WI38 (cell line): ENCODE data around the gene KCNQ2.

Experiments
- H3K4me3 ChIP-seq: 2 replicates; pipeline ENCODE4 v1.5.1; 2011; ENCODE audit warnings: low read depth, mild to moderate bottlenecking, control low read depth, low read length
- CTCF ChIP-seq: IDR thresholded peaks from 2 replicates; pipeline ENCODE4 v1.5.1; 2012; ENCODE audit warnings: low read depth, mild to moderate bottlenecking, control low read depth, low read length

KCNQ2 gene

GRCh38 chr20:63416631-63417030 lies 55.8 kb downstream of the KCNQ2 start:
- no peak for TF ChIP-seq CTCF
- H3K4me3 ChIP-seq = no peak overlapping the region

GRCh38 chr20:63415647-63416391 lies 56.6 kb downstream of the KCNQ2 start:
- TF ChIP-seq CTCF = no peak

GRCh38 chr20:63414720-63415430 lies 57.6 kb downstream of the KCNQ2 start:
- no peak overlapping the region for H3K4me3 ChIP-seq
- TF ChIP-seq CTCF = no peak

More at GRCh38 chr20:63415647-63416391, 56.6 kb downstream of the KCNQ2 start:
- H3K4me3 ChIP-seq = no peak overlapping the region

- no peak for TF ChIP-seq CTCF
- no peak overlapping the region for H3K4me3 ChIP-seq
Measured at GRCh38 chr20:63413963-63414684, 58.3 kb downstream of the KCNQ2 start.

- no peak for TF ChIP-seq CTCF
- no peak overlapping the region for H3K4me3 ChIP-seq
Measured at GRCh38 chr20:63413323-63413722, 59.1 kb downstream of the KCNQ2 start.

GRCh38 chr20:63412889-63413288 lies 59.6 kb downstream of the KCNQ2 start:
- no peak for TF ChIP-seq CTCF
- no peak overlapping the region for H3K4me3 ChIP-seq
